ENCODE results near the gene DUSP16.

DUSP16 gene

DNA sequence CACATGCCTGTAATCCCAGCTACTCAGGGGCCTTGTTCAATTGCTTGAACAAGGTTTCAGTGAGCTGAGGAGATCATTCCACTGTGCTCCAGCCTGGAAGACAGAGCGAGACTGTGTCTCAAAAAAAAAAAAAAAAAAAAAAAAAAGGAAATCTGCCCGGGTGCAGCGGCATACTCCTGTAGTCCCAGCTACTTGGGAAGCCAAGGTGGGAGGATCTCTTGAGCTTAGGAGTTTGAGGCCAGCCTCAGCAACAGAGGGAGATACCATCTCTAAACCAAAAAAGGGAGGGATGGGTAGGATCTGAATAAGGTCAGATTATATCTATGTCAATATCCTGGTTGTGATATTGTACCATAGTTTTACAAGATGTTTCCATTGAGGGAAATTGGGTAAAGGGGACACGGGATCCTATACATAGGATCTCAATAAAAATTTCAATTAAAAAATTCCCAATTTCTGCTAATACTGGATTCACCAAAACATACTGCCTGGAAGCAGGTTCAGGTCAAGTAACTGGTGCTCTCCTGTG lies 129.4 kb downstream of the DUSP16 start:
- H3K9me3 ChIP-seq (ENCODE audit: control insufficient read depth, low read length), result peaks cover 13% of the 10 kb centered on the region
- no peak overlapping the region for H2AK5ac ChIP-seq (ENCODE audit: low read length, severe bottlenecking)
- H3K27me3 ChIP-seq (ENCODE audit: control insufficient read depth in 1 of 2, insufficient read depth in 1 of 2, low read length in 2 of 2), result no peaks in the 10 kb centered on the region
- no peak overlapping the region for H2AFZ ChIP-seq (ENCODE audit: low read depth, low read length)
- H3K4me1 ChIP-seq (ENCODE audit: control insufficient read depth, insufficient read depth, low read depth, low read length), result peaks cover 7% of the 10 kb centered on the region
- no peak overlapping the region for H4K8ac ChIP-seq (ENCODE audit: low read length)
- peak overlapping the region; percentile 27 to 93 for H2BK12ac ChIP-seq (ENCODE audit: low read length in 2 of 2)
- no peak overlapping the region for H2BK15ac ChIP-seq (ENCODE audit: low read depth, poor library complexity, severe bottlenecking)
- no peak overlapping the region for H3K27ac ChIP-seq (ENCODE audit: low read length, poor library complexity, severe bottlenecking)
- peaks cover 0 to 23% of the 10 kb centered on the region in 2 experiments for H3K36me3 ChIP-seq (ENCODE audit: control insufficient read depth in 1 of 2, insufficient read depth in 2 of 2, low read depth in 1 of 2, low read length in 2 of 2)
- 94% methylated on average over 3 of the region's 4 CpGs for WGBS
- H3K4me2 ChIP-seq (ENCODE audit: low read length, poor library complexity, severe bottlenecking), result no peak overlapping the region
- no peak overlapping the region for H3K4me3 ChIP-seq (ENCODE audit: insufficient read depth in 1 of 2, low read depth in 1 of 2, low read length in 2 of 2)
- peak overlapping the region in 1 of 2 experiments; percentile 50 for H3K18ac ChIP-seq (ENCODE audit: low read depth in 1 of 2, low read length in 2 of 2)
- no peak overlapping the region for H3K4ac ChIP-seq (ENCODE audit: low read depth in 1 of 2, low read length in 2 of 2)
- DNase-seq, result no peak
- H3K23ac ChIP-seq (ENCODE audit: low read length in 2 of 2), result no peak overlapping the region
- H2BK120ac ChIP-seq (ENCODE audit: low read depth, low read length), result no peak overlapping the region
- H3K14ac ChIP-seq (ENCODE audit: low read length in 2 of 2), result no peak overlapping the region
- no peak overlapping the region for H2BK5ac ChIP-seq (ENCODE audit: low read depth, low read length, poor library complexity, severe bottlenecking)
- H4K91ac ChIP-seq (ENCODE audit: low read length), result no peak overlapping the region
- H3K79me1 ChIP-seq (replicated peaks; ENCODE audit: low read length, poor library complexity, severe bottlenecking), result peaks cover 8% of the 10 kb centered on the region
- no peak overlapping the region for H3K9ac ChIP-seq (ENCODE audit: low read length)

GRCh38 chr12:12432364-12432763 lies 130.3 kb downstream of the DUSP16 start:
- Histone ChIP-seq H3K4ac (ENCODE audit: low read depth in 1 of 2, low read length in 2 of 2) (no peak overlapping the region), H3K23ac (ENCODE audit: low read length in 2 of 2) (no peak overlapping the region), H2BK15ac (ENCODE audit: low read depth, poor library complexity, severe bottlenecking) (no peak overlapping the region), H3K27ac (ENCODE audit: low read length, poor library complexity, severe bottlenecking) (no peak overlapping the region), H2AK5ac (ENCODE audit: low read length, severe bottlenecking) (no peak overlapping the region), H3K36me3 (ENCODE audit: control insufficient read depth in 1 of 2, insufficient read depth in 2 of 2, low read depth in 1 of 2, low read length in 2 of 2) (peaks cover 0 to 19% of the 10 kb centered on the region in 2 experiments), H3K9ac (ENCODE audit: low read length) (no peak overlapping the region), H3K9me3 (ENCODE audit: control insufficient read depth, low read length) (peaks cover 7% of the 10 kb centered on the region), H2BK120ac (ENCODE audit: low read depth, low read length) (no peak overlapping the region), H3K14ac (ENCODE audit: low read length in 2 of 2) (no peak overlapping the region), H3K4me1 (ENCODE audit: control insufficient read depth, insufficient read depth, low read depth, low read length) (peaks cover 7% of the 10 kb centered on the region), H4K8ac (ENCODE audit: low read length) (no peak overlapping the region), H2AFZ (ENCODE audit: low read depth, low read length) (no peak overlapping the region), H3K4me2 (ENCODE audit: low read length, poor library complexity, severe bottlenecking) (no peak overlapping the region), H3K27me3 (ENCODE audit: control insufficient read depth in 1 of 2, insufficient read depth in 1 of 2, low read length in 2 of 2) (no peaks in the 10 kb centered on the region), H3K18ac (ENCODE audit: low read depth in 1 of 2, low read length in 2 of 2) (no peak overlapping the region), H4K91ac (ENCODE audit: low read length) (no peak overlapping the region), H3K4me3 (ENCODE audit: insufficient read depth in 1 of 2, low read depth in 1 of 2, low read length in 2 of 2) (no peak overlapping the region), H2BK5ac (ENCODE audit: low read depth, low read length, poor library complexity, severe bottlenecking) (no peak overlapping the region), H3K79me1 (replicated peaks; ENCODE audit: low read length, poor library complexity, severe bottlenecking) (peaks cover 8% of the 10 kb centered on the region), H2BK12ac (ENCODE audit: low read length in 2 of 2) (no peak overlapping the region)
- DNase-seq, result peak; percentile 76

DNA sequence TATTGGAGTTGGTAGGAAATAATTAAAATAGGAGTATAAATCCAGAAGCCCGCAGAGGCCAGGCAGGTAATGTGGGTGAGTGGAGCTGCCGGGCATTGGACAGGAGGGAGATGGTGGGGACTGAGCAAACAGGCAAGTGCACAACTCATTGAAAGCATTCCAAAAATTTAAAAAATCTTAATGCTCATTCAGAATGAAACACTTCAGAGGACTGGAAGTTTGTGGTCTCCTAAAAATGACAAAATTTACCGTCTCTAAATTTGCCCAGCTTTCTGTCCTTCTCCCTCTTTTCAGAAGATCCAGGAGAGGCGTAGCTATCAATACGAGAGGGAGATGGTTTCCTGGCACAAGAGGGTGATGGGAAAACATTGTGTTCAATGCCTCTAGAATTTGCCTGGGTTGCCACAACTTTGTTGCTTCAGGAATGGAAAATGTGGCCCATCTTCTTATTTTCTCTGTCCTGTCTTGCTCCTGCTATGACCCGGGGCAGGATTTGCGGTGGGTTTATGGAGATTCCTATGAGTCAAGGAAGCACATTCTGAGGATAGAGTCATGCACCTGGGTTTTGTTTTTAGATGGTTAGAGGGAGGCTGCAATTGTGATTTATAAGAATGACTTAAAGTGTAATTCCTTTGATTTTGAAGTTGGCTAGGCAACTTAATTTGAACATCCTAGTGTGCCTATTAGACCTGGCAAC lies 133.6 kb downstream of the DUSP16 start:
- DNase-seq, result no peak
- H2BK5ac ChIP-seq (ENCODE audit: low read depth, low read length, poor library complexity, severe bottlenecking), result no peak overlapping the region

GRCh38 chr12:12428047-12428446 lies 134.6 kb downstream of the DUSP16 start:
- no peaks in the 10 kb centered on the region for H3K27me3 ChIP-seq (ENCODE audit: control insufficient read depth in 1 of 2, insufficient read depth in 1 of 2, low read length in 2 of 2)
- no peak overlapping the region for H4K91ac ChIP-seq (ENCODE audit: low read length)
- no peak overlapping the region for H4K8ac ChIP-seq (ENCODE audit: low read length)
- no peaks in the 10 kb centered on the region for H3K36me3 ChIP-seq (ENCODE audit: control insufficient read depth in 1 of 2, insufficient read depth in 2 of 2, low read depth in 1 of 2, low read length in 2 of 2)
- no peak overlapping the region for H2BK12ac ChIP-seq (ENCODE audit: low read length in 2 of 2)
- H3K4ac ChIP-seq (ENCODE audit: low read depth in 1 of 2, low read length in 2 of 2), result no peak overlapping the region
- H3K4me3 ChIP-seq (ENCODE audit: insufficient read depth in 1 of 2, low read depth in 1 of 2, low read length in 2 of 2), result no peak overlapping the region
- no peak overlapping the region for H3K14ac ChIP-seq (ENCODE audit: low read length in 2 of 2)
- no CpG with 5 or more reads among the region's 2 CpGs for WGBS
- no peak overlapping the region for H2BK15ac ChIP-seq (ENCODE audit: low read depth, poor library complexity, severe bottlenecking)
- H3K4me2 ChIP-seq (ENCODE audit: low read length, poor library complexity, severe bottlenecking), result no peak overlapping the region
- H3K79me1 ChIP-seq (replicated peaks; ENCODE audit: low read length, poor library complexity, severe bottlenecking), result peaks cover 6% of the 10 kb centered on the region
- peaks cover 4% of the 10 kb centered on the region for H3K4me1 ChIP-seq (ENCODE audit: control insufficient read depth, insufficient read depth, low read depth, low read length)
- H2BK120ac ChIP-seq (ENCODE audit: low read depth, low read length), result no peak overlapping the region
- H3K23ac ChIP-seq (ENCODE audit: low read length in 2 of 2), result no peak overlapping the region
- H3K9me3 ChIP-seq (ENCODE audit: control insufficient read depth, low read length), result peaks cover 26% of the 10 kb centered on the region
- H2BK5ac ChIP-seq (ENCODE audit: low read depth, low read length, poor library complexity, severe bottlenecking), result no peak overlapping the region
- H3K27ac ChIP-seq (ENCODE audit: low read length, poor library complexity, severe bottlenecking), result no peak overlapping the region
- H2AFZ ChIP-seq (ENCODE audit: low read depth, low read length), result no peak overlapping the region
- H3K9ac ChIP-seq (ENCODE audit: low read length), result no peak overlapping the region
- H2AK5ac ChIP-seq (ENCODE audit: low read length, severe bottlenecking), result no peak overlapping the region
- DNase-seq, result peak; percentile 45
- no peak overlapping the region for H3K18ac ChIP-seq (ENCODE audit: low read depth in 1 of 2, low read length in 2 of 2)

More for the DNA sequence above, 133.6 kb downstream of the DUSP16 start:
- Histone ChIP-seq H2AFZ (ENCODE audit: low read depth, low read length) (no peak overlapping the region), H3K23ac (ENCODE audit: low read length in 2 of 2) (no peak overlapping the region), H2BK12ac (ENCODE audit: low read length in 2 of 2) (no peak overlapping the region), H3K14ac (ENCODE audit: low read length in 2 of 2) (no peak overlapping the region), H3K36me3 (ENCODE audit: control insufficient read depth in 1 of 2, insufficient read depth in 2 of 2, low read depth in 1 of 2, low read length in 2 of 2) (no peaks in the 10 kb centered on the region), H2AK5ac (ENCODE audit: low read length, severe bottlenecking) (peak overlapping the region; percentile 70), H4K91ac (ENCODE audit: low read length) (no peak overlapping the region), H3K4me1 (ENCODE audit: control insufficient read depth, insufficient read depth, low read depth, low read length) (peaks cover 6% of the 10 kb centered on the region), H3K9ac (ENCODE audit: low read length) (no peak overlapping the region), H3K27ac (ENCODE audit: low read length, poor library complexity, severe bottlenecking) (peak overlapping the region; percentile 31), H2BK15ac (ENCODE audit: low read depth, poor library complexity, severe bottlenecking) (peak overlapping the region; percentile 52), H3K27me3 (ENCODE audit: control insufficient read depth in 1 of 2, insufficient read depth in 1 of 2, low read length in 2 of 2) (no peaks in the 10 kb centered on the region), H3K9me3 (ENCODE audit: control insufficient read depth, low read length) (peaks cover 16% of the 10 kb centered on the region), H3K4ac (ENCODE audit: low read depth in 1 of 2, low read length in 2 of 2) (no peak overlapping the region), H2BK120ac (ENCODE audit: low read depth, low read length) (peak overlapping the region; percentile 79), H3K18ac (ENCODE audit: low read depth in 1 of 2, low read length in 2 of 2) (peak overlapping the region in 1 of 2 experiments; percentile 23), H3K4me3 (ENCODE audit: insufficient read depth in 1 of 2, low read depth in 1 of 2, low read length in 2 of 2) (no peak overlapping the region), H4K8ac (ENCODE audit: low read length) (no peak overlapping the region), H3K79me1 (replicated peaks; ENCODE audit: low read length, poor library complexity, severe bottlenecking) (peaks cover 11% of the 10 kb centered on the region), H3K4me2 (ENCODE audit: low read length, poor library complexity, severe bottlenecking) (no peak overlapping the region)
- 79% methylated on average over 6 of the region's 7 CpGs for WGBS

Data from mesenchymal stem cell (in vitro differentiated cells and primary cell).